GM12874 (cell line): ENCODE measurements around the gene INTS6.

Experiments used
- TF ChIP-seq, protein P1 (sequence below): IDR thresholded peaks from 2 replicates; pipeline ENCODE4 v1.5.1; 2011; ENCODE audit warnings: low read depth, mild to moderate bottlenecking, control low read depth, low read length, moderate library complexity; ENCODE audit not compliant: insufficient read depth

INTS6 gene

DNA sequence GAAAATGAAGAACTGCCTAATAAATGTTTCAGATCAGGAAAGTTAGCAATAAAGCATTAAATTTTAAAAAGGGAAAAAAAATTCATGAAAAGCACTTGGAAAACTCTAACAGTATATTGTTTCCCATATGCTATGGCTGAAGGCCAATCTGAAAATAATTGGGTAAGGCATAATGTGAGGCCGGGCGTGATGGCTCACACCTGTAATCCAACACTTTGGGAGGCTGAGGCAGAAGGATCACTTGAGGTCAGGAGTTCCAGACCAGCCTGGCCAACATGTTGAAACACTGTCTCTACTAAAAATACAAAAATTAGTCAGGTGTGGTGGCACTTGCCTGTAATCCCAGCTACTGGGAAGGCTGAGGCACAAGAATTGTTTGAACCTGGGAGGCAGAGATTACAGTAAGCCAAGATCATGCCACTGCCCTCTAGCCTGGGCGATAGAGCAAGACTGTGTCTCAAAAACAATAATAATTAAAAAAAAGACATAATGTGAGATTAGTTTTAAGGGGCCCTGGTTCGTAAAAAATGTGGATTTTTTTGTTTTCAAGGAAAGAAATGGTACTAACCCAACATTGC, 15.2 kb downstream of the INTS6 start:
- TF ChIP-seq, protein P1, sequence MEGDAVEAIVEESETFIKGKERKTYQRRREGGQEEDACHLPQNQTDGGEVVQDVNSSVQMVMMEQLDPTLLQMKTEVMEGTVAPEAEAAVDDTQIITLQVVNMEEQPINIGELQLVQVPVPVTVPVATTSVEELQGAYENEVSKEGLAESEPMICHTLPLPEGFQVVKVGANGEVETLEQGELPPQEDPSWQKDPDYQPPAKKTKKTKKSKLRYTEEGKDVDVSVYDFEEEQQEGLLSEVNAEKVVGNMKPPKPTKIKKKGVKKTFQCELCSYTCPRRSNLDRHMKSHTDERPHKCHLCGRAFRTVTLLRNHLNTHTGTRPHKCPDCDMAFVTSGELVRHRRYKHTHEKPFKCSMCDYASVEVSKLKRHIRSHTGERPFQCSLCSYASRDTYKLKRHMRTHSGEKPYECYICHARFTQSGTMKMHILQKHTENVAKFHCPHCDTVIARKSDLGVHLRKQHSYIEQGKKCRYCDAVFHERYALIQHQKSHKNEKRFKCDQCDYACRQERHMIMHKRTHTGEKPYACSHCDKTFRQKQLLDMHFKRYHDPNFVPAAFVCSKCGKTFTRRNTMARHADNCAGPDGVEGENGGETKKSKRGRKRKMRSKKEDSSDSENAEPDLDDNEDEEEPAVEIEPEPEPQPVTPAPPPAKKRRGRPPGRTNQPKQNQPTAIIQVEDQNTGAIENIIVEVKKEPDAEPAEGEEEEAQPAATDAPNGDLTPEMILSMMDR: no peak

DNA sequence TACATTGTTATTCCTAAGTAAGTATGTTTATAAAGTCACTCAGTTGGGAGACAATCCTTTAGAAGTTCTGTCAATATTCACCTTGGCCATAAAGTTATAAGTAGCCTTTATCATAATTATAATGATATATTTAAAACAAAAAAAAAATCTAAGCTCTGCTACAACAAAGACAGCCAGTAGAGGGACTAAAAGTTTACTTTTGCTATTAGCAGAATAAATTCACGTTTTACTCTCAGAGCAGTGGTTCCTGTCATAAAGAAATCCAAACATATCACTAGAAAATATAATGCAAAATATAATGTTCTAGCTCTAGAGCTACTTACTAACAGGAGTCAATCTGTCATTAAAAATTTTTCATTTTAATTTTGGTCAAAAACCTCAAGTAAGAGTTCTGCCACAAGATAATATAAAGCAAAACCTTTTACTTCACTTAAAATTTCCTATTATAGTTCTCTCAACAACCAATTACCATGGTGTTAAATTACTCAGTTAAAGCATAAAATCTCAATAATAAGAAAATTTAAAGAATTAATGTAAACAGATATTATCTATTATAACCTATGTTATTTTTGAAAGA, 17.7 kb downstream of the INTS6 start:
- TF ChIP-seq, protein P1: peak; percentile 13; the same call in 1 of the 2 replicates

DNA sequence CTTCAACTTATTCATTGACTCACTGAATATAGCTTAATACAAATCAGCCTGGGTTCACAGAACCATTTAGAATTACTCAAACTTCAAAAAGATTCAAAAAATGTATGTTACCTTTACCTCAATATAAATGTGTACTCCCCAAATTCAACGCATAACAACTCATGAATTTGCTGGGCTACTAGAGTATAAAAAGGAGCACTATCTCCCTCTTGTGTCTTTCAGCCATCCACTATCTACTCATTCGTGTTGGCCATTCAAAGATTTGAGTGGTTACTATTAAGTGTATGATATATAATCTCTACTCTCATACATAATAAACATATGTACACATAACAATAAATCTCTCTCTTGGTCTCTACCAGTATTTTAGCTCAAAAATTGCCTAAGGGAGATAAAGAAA, 20.3 kb downstream of the INTS6 start:
- TF ChIP-seq, protein P1: no peak

DNA sequence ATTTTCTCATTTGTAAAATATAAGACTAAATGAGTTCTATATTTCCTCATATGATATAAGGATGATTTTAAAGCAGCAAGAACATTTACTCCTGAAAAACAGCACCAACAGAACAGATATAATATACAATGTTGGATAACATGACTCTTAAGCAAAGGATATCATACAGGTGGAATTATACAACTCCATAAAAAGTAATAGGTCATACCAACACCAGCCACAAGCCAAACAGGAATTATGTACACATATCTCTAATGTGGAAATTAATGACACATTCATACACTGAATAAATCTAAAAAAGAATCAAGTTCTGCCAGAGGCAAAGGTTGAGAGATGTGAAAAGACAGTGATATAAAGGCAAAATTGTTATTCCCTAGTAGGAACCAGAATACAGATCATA, 25.9 kb downstream of the INTS6 start:
- TF ChIP-seq, protein P1: no peak

DNA sequence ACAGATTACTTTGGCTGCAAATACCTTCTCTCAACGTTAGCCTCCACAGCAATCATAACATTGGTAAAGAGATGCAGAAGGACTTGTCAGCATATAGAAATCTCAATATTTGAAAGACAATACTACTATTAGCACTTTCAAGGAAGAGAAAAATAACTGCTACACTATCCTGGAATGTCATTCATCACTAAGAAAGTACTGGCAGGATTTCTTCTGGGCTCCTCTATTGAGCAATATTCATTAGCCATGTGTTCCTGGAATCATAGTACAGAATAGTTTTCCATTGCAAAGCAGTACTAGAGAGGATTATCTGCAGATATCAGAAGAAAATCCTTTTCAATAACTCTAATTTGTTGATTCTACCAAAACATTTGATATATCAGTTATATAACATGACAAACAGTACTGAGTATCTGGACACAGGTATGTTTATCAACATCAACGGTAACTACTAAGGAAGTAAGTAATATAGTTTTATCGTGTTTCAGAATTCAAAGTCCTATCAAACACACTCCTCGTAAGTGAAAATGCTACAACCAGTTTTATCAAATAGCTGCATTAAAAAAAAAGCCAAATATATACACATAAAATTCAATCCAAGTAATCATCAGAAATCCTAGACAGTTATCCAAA, 27.3 kb downstream of the INTS6 start:
- TF ChIP-seq, protein P1: no peak

DNA sequence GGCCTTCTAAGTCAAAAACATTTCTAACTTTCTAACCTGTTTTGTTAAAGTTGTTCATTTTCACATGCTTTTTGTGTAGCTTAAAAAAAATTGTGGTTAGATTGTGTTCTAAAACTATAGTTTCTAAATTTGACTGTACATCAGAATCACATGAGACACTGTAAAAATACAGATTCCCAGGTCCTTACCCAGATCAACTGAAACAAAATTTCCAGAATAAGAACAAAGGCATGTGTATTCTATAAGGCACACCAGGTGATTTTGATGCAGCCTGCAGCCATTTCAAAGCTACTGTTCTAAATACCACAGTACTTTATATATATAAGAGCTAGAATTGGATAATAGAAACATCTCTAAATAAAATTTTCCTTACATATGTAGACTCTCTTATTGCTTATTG, 29.1 kb downstream of the INTS6 start:
- TF ChIP-seq, protein P1: no peak

DNA sequence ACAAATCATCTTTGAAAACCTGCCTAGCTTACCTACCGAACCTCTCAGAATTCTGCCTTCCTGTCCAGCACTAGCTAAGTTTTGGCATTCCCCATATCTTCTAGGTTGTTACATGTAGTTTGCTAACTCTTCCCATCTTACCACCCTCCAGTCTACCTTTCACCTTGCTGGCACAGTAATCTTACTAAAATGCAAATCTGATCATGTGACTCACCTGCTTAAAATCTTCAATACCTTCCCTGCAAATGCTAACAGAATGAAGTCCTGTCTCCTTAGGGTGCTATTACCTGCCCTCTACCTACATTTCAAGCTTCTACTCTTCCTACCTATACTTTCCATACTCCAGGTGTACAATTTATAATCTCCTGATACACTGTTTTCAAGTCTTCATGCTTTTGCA, 30.4 kb downstream of the INTS6 start:
- TF ChIP-seq, protein P1: no peak
